Ovary (tissue), 9 donors: ENCODE results near the gene CFAP20DC. TPM values are rescaled to one million over a fixed set of nuclear protein-coding genes. Genes with fewer than 3 reads are reported as not detected.

ENCODE experiments used
- DNase-seq, 5 donors: peaks; one replicate each; pipeline ENCODE4 v3.0.0-alpha.2; 2019 to 2020
- H3K27ac ChIP-seq, 2 donors: fragments of 200-600 bp; one replicate each; pipeline versions ENCODE4 v1.5.1 to v1.8.0; 2019 to 2022
- H3K27me3 ChIP-seq: fragments of 200-600 bp; one replicate; pipeline ENCODE4 v1.8.0; 2022
- H3K36me3 ChIP-seq: fragments of 200-600 bp; sonication (generic); one replicate; pipeline ENCODE4 v1.5.1; 2019
- H3K4me1 ChIP-seq: one replicate; pipeline ENCODE4 v1.8.1; 2013; ENCODE audit warnings: mild to moderate bottlenecking, moderate library complexity; ENCODE audit not compliant: insufficient read depth
- H3K4me3 ChIP-seq: fragments of 200-600 bp; sonication (generic); one replicate; pipeline ENCODE4 v1.5.1; 2017
- H3K9me3 ChIP-seq, 2 donors: fragments of 200-600 bp in 1 of 2; sonication (generic) in 1 of 2; one replicate each; pipeline versions ENCODE4 v1.5.1 to v1.8.1; 2013 to 2019; ENCODE audit warnings: mild to moderate bottlenecking in 1 of 2, moderate library complexity in 1 of 2
- EP300 ChIP-seq: sonication (generic); formaldehyde crosslinking; IDR thresholded peaks from one replicate; pipeline ENCODE4 v1.6.1; 2017; ENCODE audit warnings: antibody characterized with exemption
- POLR2A ChIP-seq: fragments of 450-650 bp; IDR thresholded peaks from one replicate; pipeline ENCODE4 v1.6.1; 2017; ENCODE audit warnings: antibody characterized with exemption, mild to moderate bottlenecking, moderate library complexity
- WGBS, 3 donors: extraction: QIAGEN DNeasy Blood & Tissue Kit in 1 of 3; methylation state at CpG; one replicate each; pipeline versions ENCODE4 v1.1.5 to v1.1.7; 2013 to 2017; 5-methylcytosine and 5-hydroxymethylcytosine counted together
- intact Hi-C, 4 donors: fragments of 100-400 bp; cut with DNase I; formaldehyde crosslinking; loops; one replicate each; pipeline versions ENCODE4 v1.11.0 to v1.15.1; 2022 to 2023
- polyA plus RNA-seq, 2 donors: library from polyadenylated mRNA; stranded (reverse); fragments of 200-250 nt in 1 of 2; fragments of 350-450 nt in 1 of 2; fragmentation: Illumina TruSeq in 1 of 2; extraction: RNeasy Lipid Tissue Mini Kit (QIAGEN cat#74804) in 1 of 2; gene quantifications; one replicate each; pipeline ENCODE4 v1.2.3, GENCODE V29; 2013 to 2014
- total RNA-seq, 7 donors: library from RNA; depleted of rRNA in 2 of 7; stranded (reverse); fragments of >200 nt in 2 of 7; fragmentation: NEBNext Ultra II Directional in 3 of 7; extraction: Animal tissue kit (Norgen Biotek cat#: 25700) in 3 of 7; gene quantifications; one replicate each; pipeline versions ENCODE4 v1.1.0 to v1.2.4, GENCODE V29; 2016 to 2023
- TF ChIP-seq, protein P1 (sequence below), 3 donors: fragments of 450-650 bp in 2 of 3; fragments of 200-600 bp in 1 of 3; IDR thresholded peaks; one replicate each; pipeline versions ENCODE4 v1.5.1 to v1.8.0; 2016 to 2022; ENCODE audit warnings: antibody characterized with exemption in 3 of 3, mild to moderate bottlenecking in 1 of 3
- donor health status: DM: no; HTN: no; CAD: no; lungs with moderate emphysema.
- donor health status: DM: no; HTN: no; CAD: no.
- donor health status: Bipolar disorder and iron deficiency.
- donor health status: DM: yes; HTN: yes; CAD: no.
- donor health status: DM: no; HTN: no; CAD: no.
- donor health status: DM: yes; HTN: yes; CAD: no.

CFAP20DC gene
- total and polyA plus RNA-seq, 9 donors = 0.10 to 2.4 (median 0.47) TPM

DNA sequence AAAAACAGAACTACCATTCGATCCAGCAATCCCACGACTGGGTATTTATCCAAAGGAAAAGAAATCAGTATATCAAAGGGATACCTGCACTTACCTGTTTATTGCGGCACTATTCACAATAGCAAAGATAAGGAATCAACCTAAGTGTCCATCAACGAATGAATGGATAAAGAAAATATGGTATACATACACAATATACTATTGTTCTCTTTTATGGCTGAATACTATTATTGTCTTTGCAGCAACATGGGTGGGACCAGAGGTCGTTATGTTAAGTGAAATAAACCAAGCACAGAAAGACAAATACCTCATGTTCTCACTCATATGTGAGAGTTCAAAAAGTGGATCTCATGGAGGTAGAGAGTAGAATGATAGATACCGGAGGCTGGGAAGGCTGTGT, 264.9 kb downstream of the CFAP20DC start:
- WGBS, 3 donors = 84 to 87% (median 87%) methylated on average over 6 of the region's 6 CpGs

DNA sequence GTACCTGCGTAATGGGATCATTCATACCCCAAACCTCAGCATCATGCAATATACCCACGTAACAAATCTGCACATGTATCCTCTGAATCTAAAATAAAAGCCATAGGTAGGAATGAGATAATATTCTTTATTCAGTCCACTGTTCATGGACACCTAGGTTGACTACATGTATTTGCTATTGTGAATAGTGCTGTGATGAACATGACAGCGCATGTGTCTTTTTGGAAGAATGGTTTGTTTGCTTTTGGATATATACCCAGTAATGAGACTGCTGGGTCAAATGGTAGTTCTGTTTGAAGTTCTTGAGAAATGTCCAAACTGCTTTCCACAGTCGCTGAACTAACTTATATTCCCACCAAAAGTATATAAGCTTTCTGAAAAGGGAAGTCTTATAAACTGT, 265.4 kb downstream of the CFAP20DC start:
- TF ChIP-seq, protein P1, sequence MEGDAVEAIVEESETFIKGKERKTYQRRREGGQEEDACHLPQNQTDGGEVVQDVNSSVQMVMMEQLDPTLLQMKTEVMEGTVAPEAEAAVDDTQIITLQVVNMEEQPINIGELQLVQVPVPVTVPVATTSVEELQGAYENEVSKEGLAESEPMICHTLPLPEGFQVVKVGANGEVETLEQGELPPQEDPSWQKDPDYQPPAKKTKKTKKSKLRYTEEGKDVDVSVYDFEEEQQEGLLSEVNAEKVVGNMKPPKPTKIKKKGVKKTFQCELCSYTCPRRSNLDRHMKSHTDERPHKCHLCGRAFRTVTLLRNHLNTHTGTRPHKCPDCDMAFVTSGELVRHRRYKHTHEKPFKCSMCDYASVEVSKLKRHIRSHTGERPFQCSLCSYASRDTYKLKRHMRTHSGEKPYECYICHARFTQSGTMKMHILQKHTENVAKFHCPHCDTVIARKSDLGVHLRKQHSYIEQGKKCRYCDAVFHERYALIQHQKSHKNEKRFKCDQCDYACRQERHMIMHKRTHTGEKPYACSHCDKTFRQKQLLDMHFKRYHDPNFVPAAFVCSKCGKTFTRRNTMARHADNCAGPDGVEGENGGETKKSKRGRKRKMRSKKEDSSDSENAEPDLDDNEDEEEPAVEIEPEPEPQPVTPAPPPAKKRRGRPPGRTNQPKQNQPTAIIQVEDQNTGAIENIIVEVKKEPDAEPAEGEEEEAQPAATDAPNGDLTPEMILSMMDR (IDR thresholded peaks at IDR 0.05) = no peak
- TF ChIP-seq EP300 (no peak), POLR2A (no peak)
- no peak overlapping the region for H3K27ac ChIP-seq
- WGBS, 3 donors = 94 to 95% (median 95%) methylated on average over 4 of the region's 4 CpGs
- no peak for DNase-seq
- no peaks in the 10 kb centered on the region for H3K4me1 ChIP-seq
- intact Hi-C loops = no loop called here
- no peaks in the 10 kb centered on the region for H3K9me3 ChIP-seq
- H3K4me3 ChIP-seq = no peak overlapping the region
- no peaks in the 10 kb centered on the region for H3K27me3 ChIP-seq
- no peaks in the 10 kb centered on the region for H3K36me3 ChIP-seq

More for the DNA sequence above, 264.9 kb downstream of the CFAP20DC start:
- H3K9me3 ChIP-seq = no peaks in the 10 kb centered on the region
- no peak for DNase-seq
- no peaks in the 10 kb centered on the region for H3K27me3 ChIP-seq
- TF ChIP-seq EP300 (no peak), POLR2A (no peak)
- TF ChIP-seq, protein P1 (IDR thresholded peaks at IDR 0.05) = no peak
- no peaks in the 10 kb centered on the region for H3K4me1 ChIP-seq
- H3K36me3 ChIP-seq = no peaks in the 10 kb centered on the region
- intact Hi-C loops = no loop called here
- no peak overlapping the region for H3K4me3 ChIP-seq
- H3K27ac ChIP-seq = no peak overlapping the region

DNA sequence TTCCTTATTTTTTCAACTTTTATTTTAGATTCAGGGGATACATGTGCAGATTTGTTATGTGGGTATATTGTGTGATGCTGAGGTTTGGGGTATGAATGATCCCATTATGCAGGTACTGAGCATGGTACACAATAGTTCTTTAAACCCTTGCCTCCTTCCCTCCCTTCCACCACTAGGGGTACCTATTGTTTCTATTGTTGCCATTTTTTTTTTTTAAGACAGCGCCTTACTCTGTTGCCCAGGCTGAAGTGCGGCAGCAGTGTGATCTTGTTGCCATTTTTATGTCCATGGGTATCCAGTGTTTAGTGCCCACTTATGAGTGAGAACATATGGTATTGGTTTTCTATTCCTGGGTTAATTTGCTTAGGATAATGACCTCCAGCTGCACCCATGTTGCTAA, 266.0 kb downstream of the CFAP20DC start:
- Histone ChIP-seq H3K36me3 (no peaks in the 10 kb centered on the region), H3K9me3 (no peaks in the 10 kb centered on the region), H3K4me1 (no peaks in the 10 kb centered on the region), H3K27me3 (no peaks in the 10 kb centered on the region), H3K27ac (no peak overlapping the region), H3K4me3 (no peak overlapping the region)
- DNase-seq = no peak
- 94 to 96% (median 94%) methylated on average over 2 of the region's 2 CpGs for WGBS, 3 donors
- TF ChIP-seq EP300 = no peak
- TF ChIP-seq, protein P1 (IDR thresholded peaks at IDR 0.05) = no peak
- TF ChIP-seq POLR2A = no peak
- intact Hi-C loops = no loop called here

DNA sequence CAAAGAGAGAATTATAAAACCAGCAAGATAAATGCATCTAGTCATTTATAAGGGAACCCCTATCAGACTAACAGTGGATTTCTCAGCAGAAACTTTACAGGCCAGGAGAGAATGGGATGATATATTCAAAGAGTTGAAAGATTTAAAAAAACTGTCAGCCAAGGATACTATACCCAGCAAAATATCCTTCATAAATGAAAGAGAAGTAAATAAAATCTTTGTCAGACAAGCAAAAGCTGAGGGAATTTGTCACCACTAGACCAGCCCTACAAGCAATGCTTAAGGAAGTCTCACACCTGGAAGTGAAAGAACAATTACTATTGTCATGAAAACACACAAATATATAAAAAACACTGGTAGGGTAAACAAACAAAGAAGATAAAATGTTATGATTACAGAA, 269.9 kb downstream of the CFAP20DC start:
- TF ChIP-seq, protein P1 (IDR thresholded peaks at IDR 0.05) = no peak
- no peak for TF ChIP-seq EP300
- TF ChIP-seq POLR2A = no peak

DNA sequence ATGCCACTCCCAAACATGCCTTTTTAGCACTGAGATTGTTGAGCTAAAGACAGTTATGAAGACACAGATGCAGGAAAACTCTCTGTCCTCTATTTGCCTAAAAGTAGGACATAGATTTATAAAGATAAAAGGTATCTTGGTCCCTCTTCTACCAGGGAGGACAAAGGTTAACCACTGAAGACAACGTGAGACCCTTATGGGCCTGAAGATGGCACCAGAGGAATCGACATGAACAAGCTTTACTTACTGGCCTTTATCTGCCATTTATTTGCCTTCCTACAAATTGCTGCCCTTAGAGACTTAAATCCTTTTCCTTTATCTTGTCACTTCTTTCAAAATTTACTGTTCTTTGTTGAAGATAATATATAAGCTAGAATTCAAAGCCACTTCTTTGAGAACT, 273.6 kb downstream of the CFAP20DC start:
- Histone ChIP-seq H3K27ac (no peak overlapping the region), H3K4me3 (no peak overlapping the region), H3K27me3 (no peaks in the 10 kb centered on the region), H3K36me3 (no peaks in the 10 kb centered on the region), H3K4me1 (no peaks in the 10 kb centered on the region), H3K9me3 (no peaks in the 10 kb centered on the region)
- no peak for DNase-seq
- TF ChIP-seq, protein P1 (IDR thresholded peaks at IDR 0.05) = no peak
- TF ChIP-seq POLR2A (no peak), EP300 (no peak)
- WGBS, 3 donors = 40 to 64% (median 53%) methylated on average over 2 of the region's 2 CpGs
- intact Hi-C loops = no loop called here

More for the DNA sequence above, 269.9 kb downstream of the CFAP20DC start:
- no peak overlapping the region for H3K27ac ChIP-seq
- no peaks in the 10 kb centered on the region for H3K36me3 ChIP-seq
- H3K27me3 ChIP-seq = no peaks in the 10 kb centered on the region
- H3K4me3 ChIP-seq = no peak overlapping the region
- no peak for DNase-seq
- no peaks in the 10 kb centered on the region for H3K4me1 ChIP-seq
- H3K9me3 ChIP-seq = no peaks in the 10 kb centered on the region
- intact Hi-C loops = no loop called here
